HepG2 (cell line): Measurements from ENCODE around the gene ZNF865. TPM values are rescaled to one million over a fixed set of nuclear protein-coding genes. Genes with fewer than 3 reads are reported as not detected.
A peak's percentile ranks its signal among the peaks of the same experiment; 100 is the strongest.

Experiments
- AFF4 ChIP-seq: sonication (generic); formaldehyde crosslinking; IDR thresholded peaks from 2 replicates; pipeline ENCODE4 v1.4.0; 2020; ENCODE audit warnings: missing genetic modification reagents
- CERS6 ChIP-seq: sonication (generic); formaldehyde crosslinking; IDR thresholded peaks from 2 replicates; pipeline ENCODE4 v1.5.0; 2020; ENCODE audit warnings: missing genetic modification reagents
- DRAP1 ChIP-seq: IDR thresholded peaks from 2 replicates; pipeline ENCODE4 v1.6.1; 2016; ENCODE audit warnings: missing genetic modification reagents, missing compliant biosample characterization
- HNF1A ChIP-seq, 2 experiments: sonication (generic) in 1 of 2; formaldehyde crosslinking in 1 of 2; IDR thresholded peaks; 2 replicates each; pipeline versions ENCODE4 v1.4.0 to v1.6.1; 2016 to 2020; ENCODE audit warnings: borderline replicate concordance in 1 of 2, low read depth in 1 of 2, mild to moderate bottlenecking in 1 of 2, missing genetic modification reagents in 1 of 2
- MEIS2 ChIP-seq: sonication (generic); formaldehyde crosslinking; IDR thresholded peaks from 2 replicates; pipeline ENCODE4 v1.9.0; 2021; ENCODE audit warnings: mild to moderate bottlenecking, missing genetic modification reagents
- MIER3 ChIP-seq: IDR thresholded peaks from 2 replicates; pipeline ENCODE4 v1.6.1; 2016; ENCODE audit warnings: missing compliant biosample characterization, borderline replicate concordance
- NFYC ChIP-seq: IDR thresholded peaks from 2 replicates; pipeline ENCODE4 v1.6.1; 2016; ENCODE audit warnings: missing genetic modification reagents, missing compliant biosample characterization
- RELA ChIP-seq: sonication (generic); formaldehyde crosslinking; IDR thresholded peaks from 2 replicates; pipeline ENCODE4 v1.4.0; 2020; ENCODE audit warnings: missing genetic modification reagents
- REPIN1 ChIP-seq: sonication (generic); formaldehyde crosslinking; IDR thresholded peaks from 2 replicates; pipeline ENCODE4 v1.8.0; 2022; ENCODE audit warnings: missing genetic modification reagents, low read depth, mild to moderate bottlenecking, borderline replicate concordance
- REXO4 ChIP-seq: sonication (generic); formaldehyde crosslinking; IDR thresholded peaks from 2 replicates; pipeline ENCODE4 v1.8.0; 2022; ENCODE audit warnings: missing genetic modification reagents, mild to moderate bottlenecking, borderline replicate concordance
- SOX6 ChIP-seq, 2 experiments: fragments of 450-650 bp in 1 of 2; sonication (generic) in 1 of 2; formaldehyde crosslinking in 1 of 2; IDR thresholded peaks; 2 replicates each; pipeline versions ENCODE4 v1.4.0 to v1.6.1; 2017 to 2020; ENCODE audit warnings: antibody characterized with exemption in 1 of 2, mild to moderate bottlenecking in 1 of 2, missing genetic modification reagents in 1 of 2
- ZC3H13 ChIP-seq: sonication (generic); formaldehyde crosslinking; IDR thresholded peaks from 2 replicates; pipeline ENCODE4 v1.8.1; 2023; ENCODE audit warnings: mild to moderate bottlenecking, missing genetic modification reagents, moderate library complexity
- ZIK1 ChIP-seq: sonication (generic); formaldehyde crosslinking; IDR thresholded peaks from 2 replicates; pipeline ENCODE4 v1.5.0; 2020; ENCODE audit warnings: mild to moderate bottlenecking, low read depth, missing genetic modification reagents, borderline replicate concordance
- ZMAT5 ChIP-seq: sonication (generic); formaldehyde crosslinking; IDR thresholded peaks from 2 replicates; pipeline ENCODE4 v1.5.0; 2020; ENCODE audit warnings: mild to moderate bottlenecking, low read depth, missing genetic modification reagents, borderline replicate concordance
- ZNF207 ChIP-seq: fragments of 450-650 bp; IDR thresholded peaks from 2 replicates; pipeline ENCODE4 v1.6.1; 2016; ENCODE audit warnings: antibody characterized with exemption, borderline replicate concordance
- ZNF275 ChIP-seq: sonication (generic); formaldehyde crosslinking; IDR thresholded peaks from 2 replicates; pipeline ENCODE4 v1.8.0; 2022; ENCODE audit warnings: missing genetic modification reagents, mild to moderate bottlenecking, inconsistent platforms, borderline replicate concordance
- ZNF30 ChIP-seq: sonication (generic); formaldehyde crosslinking; IDR thresholded peaks from 2 replicates; pipeline ENCODE4 v1.5.0; 2020; ENCODE audit warnings: mild to moderate bottlenecking, missing genetic modification reagents
- polyA plus RNA-seq, 8 experiments: library from polyadenylated mRNA; depleted of rRNA in 3 of 8; stranded (reverse) in 7 of 8; unstranded in 1 of 8; fragments of >200 nt; fragmentation: Illumina TruSeq in 4 of 8; extraction: Trizol in 4 of 8; gene quantifications; 2 replicates each; pipeline versions ENCODE4 v1.2.1 to v1.2.3, GENCODE V29; 2011 to 2016; ENCODE audit warnings: low read depth in 4 of 8, missing spikeins in 1 of 8, mixed read lengths in 1 of 8; ENCODE audit not compliant: insufficient read depth in 1 of 8
- total RNA-seq, 5 experiments: library from RNA; depleted of rRNA; stranded (reverse); fragments of >200 nt; fragmentation: Illumina TruSeq; extraction: Trizol; gene quantifications; 2 replicates each; pipeline ENCODE4 v1.2.3, GENCODE V29; 2016; ENCODE audit warnings: low read depth in 1 of 5

The ZNF865 gene
- total and polyA plus RNA-seq, 2 of the 13 experiments (the other 11 are each of a cell fraction or from before 2014, with no cell fraction given) = 0.93 to 1.0 TPM

- TF ChIP-seq RELA (CRISPR knock-in tag) (no peak), REXO4 (CRISPR knock-in tag) (no peak), NFYC (no peak), ZC3H13 (CRISPR knock-in tag) (peak; percentile 57; the same call in 1 of the 2 replicates), REPIN1 (CRISPR knock-in tag) (no peak), CERS6 (CRISPR knock-in tag) (no peak), HNF1A (IDR thresholded peaks at IDR 0.05; ENCODE audit: low read depth) (no peak), HNF1A (CRISPR knock-in tag; IDR thresholded peaks at IDR 0.05; ENCODE audit: borderline replicate concordance) (no peak), SOX6 (IDR thresholded peaks at IDR 0.05) (no peak), SOX6 (CRISPR knock-in tag; IDR thresholded peaks at IDR 0.05) (no peak), DRAP1 (no peak), MEIS2 (CRISPR knock-in tag) (no peak), AFF4 (no peak), ZNF207 (no peak), ZIK1 (CRISPR knock-in tag) (no peak), MIER3 (CRISPR knock-in tag) (no peak), ZMAT5 (no peak), ZNF30 (CRISPR knock-in tag) (no peak), ZNF275 (CRISPR knock-in tag) (no peak)
These were observed 33.5 kb downstream of the ZNF865 start (continued) for GRCh38 chr19:55638864-55639359.
